ENCODE data around the gene ARMC7.

DNA sequence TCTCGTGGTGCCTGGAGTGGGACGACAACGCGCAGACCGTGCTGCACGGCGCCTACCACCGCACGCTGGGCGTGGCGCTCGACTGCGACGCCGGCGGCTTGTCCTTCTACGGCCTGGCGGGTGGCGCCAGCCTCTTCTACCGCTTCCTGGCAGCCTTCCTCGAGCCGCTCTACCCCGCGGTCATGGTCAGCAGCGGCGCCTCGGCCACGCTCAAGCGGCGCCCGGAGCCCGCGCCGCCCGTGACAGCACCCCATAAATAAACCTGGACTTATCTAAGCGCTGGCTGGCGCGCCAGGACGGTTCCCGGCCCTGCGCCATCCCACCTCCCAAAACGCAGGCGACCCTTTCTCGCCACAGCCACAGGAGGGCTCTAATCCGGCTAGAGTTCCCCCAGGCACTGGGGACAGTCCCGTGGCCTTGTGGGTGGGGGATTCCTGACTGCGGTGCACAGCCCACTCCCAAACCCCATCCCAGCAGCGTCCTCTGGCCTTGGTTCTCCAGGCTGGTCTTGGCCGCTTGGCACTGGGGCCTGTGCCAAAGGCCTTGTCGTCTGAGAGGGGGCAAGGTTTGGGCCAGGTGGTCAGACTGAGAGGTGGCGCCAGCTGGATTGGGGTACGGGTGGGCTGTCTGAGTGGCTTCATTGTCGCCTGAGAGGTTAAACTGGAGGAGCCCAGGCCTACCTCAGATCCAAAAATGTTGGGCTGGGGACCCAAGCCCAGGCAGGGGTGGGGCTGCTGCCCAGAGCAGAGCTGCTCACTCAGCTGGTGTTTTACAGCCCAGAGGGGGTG, 32.1 kb upstream of the ARMC7 start:
- TF ChIP-seq POLR2A (IDR thresholded peaks at IDR 0.05; ENCODE audit: low read depth, low read length) (no peak; the same call in 1 of the 2 replicates), POLR2AphosphoS5 (IDR thresholded peaks at IDR 0.05; ENCODE audit: low read depth, low read length) (no peak)
